ENCODE measurements around the gene ARHGEF4. TPM values are rescaled to one million over a fixed set of nuclear protein-coding genes. Genes with fewer than 3 reads are reported as not detected.

The ARHGEF4 gene
- total RNA-seq, 4 donors from 2014 or later = 108 to 378 (median 134) TPM

DNA sequence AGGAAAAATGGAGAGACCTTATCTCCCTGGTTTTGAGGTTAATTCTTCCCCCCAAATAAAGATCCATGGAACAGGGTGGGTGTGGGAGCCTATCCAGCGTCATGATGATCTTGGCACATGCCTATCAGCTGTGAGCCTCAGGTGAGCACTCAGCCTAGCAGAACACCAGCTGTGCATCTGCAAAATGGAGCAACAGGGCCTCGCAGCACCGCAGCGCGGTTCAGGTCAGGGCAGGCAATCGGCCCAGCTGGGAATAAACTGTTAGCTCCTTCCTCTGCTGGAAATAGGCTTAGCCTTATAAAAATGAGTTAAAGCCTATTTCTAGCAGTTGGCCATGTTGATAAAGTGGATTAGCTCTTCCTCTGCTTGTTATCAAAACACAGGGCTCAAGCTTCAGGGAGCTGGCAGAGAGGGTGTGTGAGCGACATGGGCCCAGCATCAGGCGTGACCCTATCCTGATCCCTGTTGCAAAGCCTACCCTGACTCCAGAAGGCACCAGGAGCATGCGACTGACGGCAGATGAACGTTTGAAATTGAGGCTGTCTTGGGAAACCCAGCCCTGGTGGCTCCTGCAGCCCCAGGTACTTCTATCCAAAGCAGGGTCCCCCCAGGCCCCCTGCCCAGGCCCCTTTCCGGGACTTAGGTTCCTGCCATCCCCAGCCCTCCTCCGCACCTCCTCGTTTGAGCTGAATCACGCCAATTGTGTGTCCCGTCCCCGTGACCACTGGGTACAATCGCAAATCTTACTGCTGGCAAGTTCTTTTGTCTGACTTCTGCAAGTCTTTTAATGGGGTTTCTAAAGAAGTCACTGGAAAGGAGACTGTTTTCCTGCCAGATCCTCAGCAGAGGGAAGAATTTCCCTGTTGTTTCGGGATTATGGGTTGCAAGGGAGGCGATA lies 35.4 kb downstream of the ARHGEF4 start:
- peak; percentile 52 to 75 for DNase-seq (ENCODE audit: low spot score in 2 of 2)
- H3K27me3 ChIP-seq = peaks cover 5% of the 10 kb centered on the region
- peaks cover 1% of the 10 kb centered on the region for H3K4me1 ChIP-seq
- H3K9me3 ChIP-seq = no peaks in the 10 kb centered on the region
- no peak overlapping the region for H3K27ac ChIP-seq
- WGBS = 86% methylated on average over 20 of the region's 20 CpGs
- no peak overlapping the region for H3K4me3 ChIP-seq
- no peaks in the 10 kb centered on the region for H3K36me3 ChIP-seq
- TF ChIP-seq POLR2A (IDR thresholded peaks at IDR 0.05) (no peak), EP300 (IDR thresholded peaks at IDR 0.05) (no peak), POLR2AphosphoS5 (IDR thresholded peaks at IDR 0.05) (no peak)
- TF ChIP-seq, protein P1, sequence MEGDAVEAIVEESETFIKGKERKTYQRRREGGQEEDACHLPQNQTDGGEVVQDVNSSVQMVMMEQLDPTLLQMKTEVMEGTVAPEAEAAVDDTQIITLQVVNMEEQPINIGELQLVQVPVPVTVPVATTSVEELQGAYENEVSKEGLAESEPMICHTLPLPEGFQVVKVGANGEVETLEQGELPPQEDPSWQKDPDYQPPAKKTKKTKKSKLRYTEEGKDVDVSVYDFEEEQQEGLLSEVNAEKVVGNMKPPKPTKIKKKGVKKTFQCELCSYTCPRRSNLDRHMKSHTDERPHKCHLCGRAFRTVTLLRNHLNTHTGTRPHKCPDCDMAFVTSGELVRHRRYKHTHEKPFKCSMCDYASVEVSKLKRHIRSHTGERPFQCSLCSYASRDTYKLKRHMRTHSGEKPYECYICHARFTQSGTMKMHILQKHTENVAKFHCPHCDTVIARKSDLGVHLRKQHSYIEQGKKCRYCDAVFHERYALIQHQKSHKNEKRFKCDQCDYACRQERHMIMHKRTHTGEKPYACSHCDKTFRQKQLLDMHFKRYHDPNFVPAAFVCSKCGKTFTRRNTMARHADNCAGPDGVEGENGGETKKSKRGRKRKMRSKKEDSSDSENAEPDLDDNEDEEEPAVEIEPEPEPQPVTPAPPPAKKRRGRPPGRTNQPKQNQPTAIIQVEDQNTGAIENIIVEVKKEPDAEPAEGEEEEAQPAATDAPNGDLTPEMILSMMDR (IDR thresholded peaks at IDR 0.05) = no peak

DNA sequence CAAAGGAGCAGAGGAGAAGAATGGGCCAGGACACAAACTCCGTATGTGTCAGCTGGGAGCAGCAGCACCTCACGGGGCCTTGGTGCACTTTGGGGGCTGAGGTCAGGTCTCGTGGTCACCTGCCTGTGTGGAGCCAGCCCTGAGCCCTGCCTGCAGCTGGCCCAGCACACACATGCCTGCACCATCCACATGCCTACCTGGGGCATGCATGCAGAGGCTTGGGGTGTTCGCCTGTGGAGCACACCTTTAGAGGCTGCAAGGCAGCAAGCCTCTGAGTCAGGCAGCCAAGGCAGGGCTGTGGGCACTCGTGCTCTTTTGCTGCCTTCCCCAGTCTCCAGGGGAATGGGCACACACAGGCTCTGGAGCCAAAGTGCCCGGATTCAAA lies 36.0 kb downstream of the ARHGEF4 start:
- WGBS = 62% methylated on average over 4 of the region's 6 CpGs
- DNase-seq (ENCODE audit: low spot score in 2 of 2) = peak; percentile 28 to 61
- no peaks in the 10 kb centered on the region for H3K36me3 ChIP-seq
- TF ChIP-seq, protein P1 (IDR thresholded peaks at IDR 0.05) = no peak
- TF ChIP-seq POLR2A (IDR thresholded peaks at IDR 0.05) = no peak
- no peak for TF ChIP-seq POLR2AphosphoS5 (IDR thresholded peaks at IDR 0.05)
- TF ChIP-seq EP300 (IDR thresholded peaks at IDR 0.05) = no peak
- peaks cover 5% of the 10 kb centered on the region for H3K27me3 ChIP-seq
- H3K4me1 ChIP-seq = peaks cover 3% of the 10 kb centered on the region
- no peaks in the 10 kb centered on the region for H3K9me3 ChIP-seq
- no peak overlapping the region for H3K27ac ChIP-seq
- no peak overlapping the region for H3K4me3 ChIP-seq

DNA sequence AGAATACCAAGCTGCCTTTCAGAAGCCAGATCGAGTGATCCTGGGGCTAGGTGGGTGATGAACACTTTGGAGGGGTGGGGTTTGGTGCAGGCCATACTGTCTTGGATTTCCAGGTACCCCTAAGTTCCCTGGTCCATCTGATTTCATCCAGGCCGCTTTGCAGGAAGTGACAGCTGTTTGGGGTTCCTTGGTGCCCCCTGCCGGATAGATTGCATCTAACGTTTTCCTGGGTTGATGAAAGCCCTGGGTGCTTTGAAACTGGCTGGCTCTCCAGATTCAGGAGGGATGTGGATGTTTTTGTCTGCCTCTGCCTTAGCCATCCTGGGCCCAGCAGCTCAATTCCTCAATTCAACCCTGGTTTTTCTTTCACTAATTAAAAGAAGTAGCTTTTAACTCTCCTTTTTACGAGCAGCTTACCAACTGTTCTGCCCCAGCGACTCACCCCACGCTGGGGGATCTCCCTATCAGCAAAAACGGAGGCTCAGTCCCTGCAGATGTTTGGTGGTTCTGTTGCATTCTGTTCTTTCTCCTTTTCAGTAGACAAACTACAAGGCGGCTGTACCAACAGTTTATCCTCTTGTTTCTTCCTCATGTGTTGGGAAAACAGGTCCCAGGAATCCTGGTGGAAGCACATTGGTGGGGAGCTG lies 37.1 kb downstream of the ARHGEF4 start:
- TF ChIP-seq, protein P1 (IDR thresholded peaks at IDR 0.05) = peak; percentile 19 to 59
- TF ChIP-seq POLR2A (IDR thresholded peaks at IDR 0.05) = no peak
- Histone ChIP-seq H3K4me3 (no peak overlapping the region), H3K9me3 (no peaks in the 10 kb centered on the region), H3K36me3 (no peaks in the 10 kb centered on the region), H3K27me3 (peaks cover 5% of the 10 kb centered on the region), H3K27ac (no peak overlapping the region), H3K4me1 (peaks cover 3% of the 10 kb centered on the region)
- peak in 1 of 2 donors; percentile 77 for DNase-seq (ENCODE audit: low spot score in 2 of 2)
- WGBS = 59% methylated on average over 8 of the region's 9 CpGs

DNA sequence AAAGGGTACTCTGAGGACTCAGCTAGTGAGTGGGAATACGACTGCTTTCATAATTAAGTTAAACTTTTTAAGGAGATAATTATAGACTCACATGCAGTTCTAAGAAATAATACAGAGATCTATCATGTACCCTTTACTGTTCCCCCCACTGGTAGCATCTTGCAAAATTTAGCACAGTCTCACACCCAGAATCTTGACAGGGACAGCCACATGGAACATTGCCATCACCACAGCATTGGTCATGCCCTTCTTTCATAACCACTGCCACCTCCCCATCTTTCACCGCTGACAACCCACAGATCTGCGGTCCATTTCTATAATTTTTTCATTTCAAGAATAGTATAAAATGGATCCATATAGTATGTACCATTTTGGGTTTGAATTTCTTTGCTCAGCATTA lies 37.8 kb downstream of the ARHGEF4 start:
- DNase-seq (ENCODE audit: low spot score in 2 of 2) = peak in 1 of 2 donors; percentile 8
- H3K27ac ChIP-seq = no peak overlapping the region
- peaks cover 3% of the 10 kb centered on the region for H3K4me1 ChIP-seq
- H3K27me3 ChIP-seq = peaks cover 5% of the 10 kb centered on the region
- no peak for TF ChIP-seq POLR2A (IDR thresholded peaks at IDR 0.05)
- no peak for TF ChIP-seq EP300 (IDR thresholded peaks at IDR 0.05)
- no peak for TF ChIP-seq POLR2AphosphoS5 (IDR thresholded peaks at IDR 0.05)
- TF ChIP-seq, protein P1 (IDR thresholded peaks at IDR 0.05) = no peak
- no peaks in the 10 kb centered on the region for H3K9me3 ChIP-seq
- H3K4me3 ChIP-seq = no peak overlapping the region
- no peaks in the 10 kb centered on the region for H3K36me3 ChIP-seq
- WGBS = 79% methylated on average over 3 of the region's 3 CpGs

DNA sequence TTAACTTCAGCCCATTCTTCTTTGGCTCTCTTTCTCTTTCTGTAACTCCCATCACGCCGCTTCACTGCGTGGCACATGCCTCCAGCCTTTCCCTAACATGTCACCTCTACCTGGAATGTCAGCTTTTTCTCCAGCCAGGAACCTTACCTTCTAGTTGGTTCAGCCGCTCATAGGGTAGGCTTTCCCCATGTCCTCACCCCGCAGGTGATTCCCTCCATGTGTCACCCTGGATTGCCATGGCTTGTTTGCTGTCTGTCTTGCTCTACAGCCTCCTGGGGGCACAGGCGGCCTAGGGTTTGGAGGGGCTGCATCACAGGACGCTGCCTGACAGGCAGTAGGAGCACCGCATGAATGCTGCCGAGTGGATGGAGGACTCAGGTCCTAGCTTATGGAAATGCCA lies 39.2 kb downstream of the ARHGEF4 start:
- no peaks in the 10 kb centered on the region for H3K36me3 ChIP-seq
- TF ChIP-seq POLR2AphosphoS5 (IDR thresholded peaks at IDR 0.05) (no peak), EP300 (IDR thresholded peaks at IDR 0.05) (no peak), POLR2A (IDR thresholded peaks at IDR 0.05) (no peak)
- TF ChIP-seq, protein P1 (IDR thresholded peaks at IDR 0.05) = no peak
- no peaks in the 10 kb centered on the region for H3K9me3 ChIP-seq
- H3K4me3 ChIP-seq = no peak overlapping the region
- H3K27ac ChIP-seq = no peak overlapping the region
- no peaks in the 10 kb centered on the region for H3K27me3 ChIP-seq
- H3K4me1 ChIP-seq = peaks cover 3% of the 10 kb centered on the region
- peak in 1 of 2 donors; percentile 52 for DNase-seq (ENCODE audit: low spot score in 2 of 2)
- 90% methylated on average over 9 of the region's 9 CpGs for WGBS

Measured in suprapubic skin (tissue), 4 donors.